DOHH2 (cell line): ENCODE data around the gene SIPA1L3.

Experiments used
- H3F3A ChIP-seq: fragments of 200-600 bp; sonication (generic), shearing (Covaris generic); 2 replicates; pipeline ENCODE4 v1.6.0; 2016; ENCODE audit warnings: antibody characterized with exemption, mild to moderate bottlenecking; ENCODE audit not compliant: control insufficient read depth, insufficient read depth
- H3K27ac ChIP-seq: fragments of 200-600 bp; sonication (generic); 2 replicates; pipeline ENCODE4 v1.5.1; 2014; ENCODE audit warnings: low read depth, mild to moderate bottlenecking, low read length, moderate library complexity
- H3K27me3 ChIP-seq: fragments of 200-600 bp; sonication (generic); 2 replicates; pipeline ENCODE4 v1.6.1; 2014; ENCODE audit warnings: mild to moderate bottlenecking, low read length, mixed read lengths; ENCODE audit not compliant: control insufficient read depth
- H3K36me3 ChIP-seq: fragments of 200-600 bp; sonication (generic); 2 replicates; pipeline ENCODE4 v1.6.1; 2014; ENCODE audit warnings: mild to moderate bottlenecking, low read length, moderate library complexity, mixed read lengths; ENCODE audit not compliant: control insufficient read depth
- H3K4me1 ChIP-seq: fragments of 200-600 bp; sonication (generic); 2 replicates; pipeline ENCODE4 v1.6.1; 2014; ENCODE audit warnings: mild to moderate bottlenecking, low read length, mixed read lengths; ENCODE audit not compliant: control insufficient read depth
- H3K4me2 ChIP-seq: fragments of 200-600 bp; sonication (generic); 2 replicates; pipeline ENCODE4 v1.6.0; 2014; ENCODE audit warnings: mild to moderate bottlenecking, low read length, moderate library complexity
- H3K4me3 ChIP-seq: fragments of 200-600 bp; sonication (generic); 2 replicates; pipeline ENCODE4 v1.5.1; 2014; ENCODE audit warnings: mild to moderate bottlenecking, low read length, mixed read lengths
- H3K79me2 ChIP-seq: fragments of 200-600 bp; sonication (generic); 2 replicates; pipeline ENCODE4 v1.6.1; 2014; ENCODE audit warnings: mild to moderate bottlenecking, low read length, mixed read lengths; ENCODE audit not compliant: control insufficient read depth
- H3K9me2 ChIP-seq: fragments of 200-600 bp; sonication (generic); replicated peaks from 2 replicates; pipeline ENCODE4 v1.6.1; 2014; ENCODE audit warnings: mild to moderate bottlenecking, low read length, mixed read lengths; ENCODE audit not compliant: control insufficient read depth
- H3K9me3 ChIP-seq: fragments of 200-600 bp; sonication (generic); 2 replicates; pipeline ENCODE4 v1.6.1; 2014; ENCODE audit warnings: antibody characterized with exemption, low read length, mixed read lengths; ENCODE audit not compliant: control insufficient read depth, insufficient read depth
- H4K20me1 ChIP-seq: fragments of 200-600 bp; sonication (generic); 2 replicates; pipeline ENCODE4 v1.6.0; 2014; ENCODE audit warnings: low read depth, mild to moderate bottlenecking, antibody characterized with exemption, low read length, moderate library complexity; ENCODE audit not compliant: control insufficient read depth, insufficient read depth
- EZH2phosphoT487 ChIP-seq: fragments of 200-600 bp; sonication (generic); IDR thresholded peaks from 2 replicates; pipeline ENCODE4 v1.6.1; 2017; ENCODE audit warnings: borderline replicate concordance, mild to moderate bottlenecking, antibody characterized with exemption, low read length, moderate library complexity, mixed read lengths
- TF ChIP-seq, protein P1 (sequence below): fragments of 200-600 bp; sonication (generic); IDR thresholded peaks from one replicate; pipeline ENCODE4 v1.5.1; 2014; ENCODE audit warnings: antibody characterized with exemption, mild to moderate bottlenecking, low read depth, low read length; ENCODE audit not compliant: poor library complexity, severe bottlenecking

The SIPA1L3 gene

DNA sequence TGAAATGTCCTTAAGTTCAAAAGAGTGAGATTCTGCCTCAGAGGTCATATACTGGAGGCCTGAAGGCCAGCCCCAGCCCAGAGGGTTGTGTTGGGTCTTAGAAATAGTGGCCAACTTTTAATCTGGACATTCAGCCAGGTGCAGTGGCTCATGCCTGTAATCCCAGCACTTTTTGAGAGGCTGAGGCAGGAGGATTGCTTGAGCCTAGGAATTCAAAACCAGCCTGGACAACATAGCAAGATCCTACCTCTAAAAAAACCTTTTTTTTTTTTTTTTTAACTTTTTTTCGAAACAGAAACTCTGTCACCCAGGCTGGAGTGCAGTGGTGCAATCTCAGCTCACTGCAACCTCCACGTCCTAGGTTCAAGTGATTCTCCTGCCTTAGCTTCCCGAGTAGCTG lies 301.6 kb downstream of the SIPA1L3 start:
- no peaks in the 10 kb centered on the region for H3K79me2 ChIP-seq
- H3K9me2 ChIP-seq = no peaks in the 10 kb centered on the region
- no peak overlapping the region for H3K4me3 ChIP-seq
- H4K20me1 ChIP-seq = no peaks in the 10 kb centered on the region
- no peak overlapping the region for H3K27ac ChIP-seq
- no peaks in the 10 kb centered on the region for H3K9me3 ChIP-seq
- peaks cover 19% of the 10 kb centered on the region for H3K4me1 ChIP-seq
- H3K27me3 ChIP-seq = peaks cover 20% of the 10 kb centered on the region
- no peaks in the 10 kb centered on the region for H3K36me3 ChIP-seq
- TF ChIP-seq EZH2phosphoT487 = no peak
- TF ChIP-seq, protein P1, sequence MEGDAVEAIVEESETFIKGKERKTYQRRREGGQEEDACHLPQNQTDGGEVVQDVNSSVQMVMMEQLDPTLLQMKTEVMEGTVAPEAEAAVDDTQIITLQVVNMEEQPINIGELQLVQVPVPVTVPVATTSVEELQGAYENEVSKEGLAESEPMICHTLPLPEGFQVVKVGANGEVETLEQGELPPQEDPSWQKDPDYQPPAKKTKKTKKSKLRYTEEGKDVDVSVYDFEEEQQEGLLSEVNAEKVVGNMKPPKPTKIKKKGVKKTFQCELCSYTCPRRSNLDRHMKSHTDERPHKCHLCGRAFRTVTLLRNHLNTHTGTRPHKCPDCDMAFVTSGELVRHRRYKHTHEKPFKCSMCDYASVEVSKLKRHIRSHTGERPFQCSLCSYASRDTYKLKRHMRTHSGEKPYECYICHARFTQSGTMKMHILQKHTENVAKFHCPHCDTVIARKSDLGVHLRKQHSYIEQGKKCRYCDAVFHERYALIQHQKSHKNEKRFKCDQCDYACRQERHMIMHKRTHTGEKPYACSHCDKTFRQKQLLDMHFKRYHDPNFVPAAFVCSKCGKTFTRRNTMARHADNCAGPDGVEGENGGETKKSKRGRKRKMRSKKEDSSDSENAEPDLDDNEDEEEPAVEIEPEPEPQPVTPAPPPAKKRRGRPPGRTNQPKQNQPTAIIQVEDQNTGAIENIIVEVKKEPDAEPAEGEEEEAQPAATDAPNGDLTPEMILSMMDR = no peak
- no peak overlapping the region for H3K4me2 ChIP-seq
- H3F3A ChIP-seq = no peaks in the 10 kb centered on the region

DNA sequence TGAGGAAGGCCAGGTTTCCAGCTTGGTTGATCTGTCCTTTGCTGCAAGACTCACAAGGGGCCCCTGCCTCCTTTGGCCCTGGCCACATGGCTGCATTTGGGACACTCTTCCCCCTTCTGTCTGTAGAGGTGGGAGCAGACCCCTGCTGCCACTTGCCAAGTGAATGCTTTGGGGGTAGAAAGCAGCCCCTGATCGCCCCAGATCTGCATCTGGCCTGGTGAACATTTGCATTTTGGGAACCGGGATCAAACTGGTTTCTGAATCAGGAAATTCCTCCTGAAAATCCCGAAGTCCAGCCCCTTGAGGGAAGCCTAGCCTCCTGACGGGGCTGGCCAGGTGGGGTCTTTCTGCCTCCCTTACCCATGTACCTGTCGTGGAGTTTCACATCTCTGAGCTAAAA lies 302.1 kb downstream of the SIPA1L3 start:
- H4K20me1 ChIP-seq = no peaks in the 10 kb centered on the region
- no peaks in the 10 kb centered on the region for H3K36me3 ChIP-seq
- TF ChIP-seq, protein P1 = no peak
- no peak for TF ChIP-seq EZH2phosphoT487
- no peaks in the 10 kb centered on the region for H3K79me2 ChIP-seq
- H3K4me2 ChIP-seq = no peak overlapping the region
- no peak overlapping the region for H3K4me3 ChIP-seq
- peaks cover 20% of the 10 kb centered on the region for H3K27me3 ChIP-seq
- H3K4me1 ChIP-seq = peaks cover 19% of the 10 kb centered on the region
- no peaks in the 10 kb centered on the region for H3K9me3 ChIP-seq
- H3K27ac ChIP-seq = no peak overlapping the region
- H3F3A ChIP-seq = no peaks in the 10 kb centered on the region
- no peaks in the 10 kb centered on the region for H3K9me2 ChIP-seq

DNA sequence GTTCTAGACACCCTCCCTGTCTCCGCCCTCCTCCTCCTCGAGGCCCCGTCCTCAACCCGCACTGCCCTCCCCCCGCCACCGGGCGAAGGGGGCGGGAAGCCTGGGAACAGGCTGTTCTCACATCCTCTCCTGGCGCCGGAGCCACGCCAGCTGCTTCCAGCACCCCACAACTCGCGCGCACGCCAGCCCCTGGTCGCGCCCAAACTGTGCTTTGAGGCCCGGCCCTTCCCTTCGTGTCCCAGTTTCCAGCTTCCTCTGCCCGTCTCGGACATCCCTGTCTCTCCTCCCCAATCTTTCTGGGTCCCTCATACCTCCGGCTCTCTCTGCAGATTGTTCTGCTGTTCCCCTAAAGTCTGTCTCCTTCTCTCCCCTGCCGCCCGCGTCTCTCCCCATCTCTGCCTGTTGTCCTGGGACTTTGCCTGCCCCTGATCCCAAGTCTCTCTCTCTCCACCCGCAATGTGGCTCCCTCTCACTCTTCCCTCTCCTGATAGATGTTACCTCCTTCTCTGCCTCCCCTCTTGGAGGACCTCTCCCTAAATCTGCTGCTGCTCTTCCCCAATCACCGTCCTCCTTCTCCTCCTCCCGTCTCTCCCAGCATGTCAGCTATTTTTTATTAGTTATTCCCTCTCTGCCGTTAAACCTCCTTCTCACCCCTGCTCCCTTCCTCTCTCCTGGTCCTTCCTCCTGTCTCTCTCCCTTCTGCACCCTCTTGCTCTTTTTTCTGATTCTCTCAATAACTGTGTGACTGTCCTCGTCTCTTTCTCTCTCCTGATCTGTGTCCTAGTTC lies 302.9 kb downstream of the SIPA1L3 start:
- Histone ChIP-seq H3K27ac (no peak overlapping the region), H4K20me1 (no peaks in the 10 kb centered on the region), H3K27me3 (peaks cover 20% of the 10 kb centered on the region), H3K36me3 (no peaks in the 10 kb centered on the region), H3K79me2 (no peaks in the 10 kb centered on the region), H3K4me1 (peaks cover 19% of the 10 kb centered on the region), H3F3A (no peaks in the 10 kb centered on the region), H3K9me2 (no peaks in the 10 kb centered on the region), H3K9me3 (no peaks in the 10 kb centered on the region), H3K4me3 (no peak overlapping the region), H3K4me2 (no peak overlapping the region)
- TF ChIP-seq EZH2phosphoT487 = no peak
- TF ChIP-seq, protein P1 = no peak
